GM21717 (cell line): ENCODE results near the gene SPOP.

Source experiments
- ATAC-seq: cut with Tn5 transposase; IDR thresholded peaks from one replicate; pipeline ENCODE4 v1.9.1; 2021; ENCODE audit warnings: mild to moderate bottlenecking, moderate library complexity; ENCODE audit not compliant: unreplicated experiment

Gene SPOP

DNA sequence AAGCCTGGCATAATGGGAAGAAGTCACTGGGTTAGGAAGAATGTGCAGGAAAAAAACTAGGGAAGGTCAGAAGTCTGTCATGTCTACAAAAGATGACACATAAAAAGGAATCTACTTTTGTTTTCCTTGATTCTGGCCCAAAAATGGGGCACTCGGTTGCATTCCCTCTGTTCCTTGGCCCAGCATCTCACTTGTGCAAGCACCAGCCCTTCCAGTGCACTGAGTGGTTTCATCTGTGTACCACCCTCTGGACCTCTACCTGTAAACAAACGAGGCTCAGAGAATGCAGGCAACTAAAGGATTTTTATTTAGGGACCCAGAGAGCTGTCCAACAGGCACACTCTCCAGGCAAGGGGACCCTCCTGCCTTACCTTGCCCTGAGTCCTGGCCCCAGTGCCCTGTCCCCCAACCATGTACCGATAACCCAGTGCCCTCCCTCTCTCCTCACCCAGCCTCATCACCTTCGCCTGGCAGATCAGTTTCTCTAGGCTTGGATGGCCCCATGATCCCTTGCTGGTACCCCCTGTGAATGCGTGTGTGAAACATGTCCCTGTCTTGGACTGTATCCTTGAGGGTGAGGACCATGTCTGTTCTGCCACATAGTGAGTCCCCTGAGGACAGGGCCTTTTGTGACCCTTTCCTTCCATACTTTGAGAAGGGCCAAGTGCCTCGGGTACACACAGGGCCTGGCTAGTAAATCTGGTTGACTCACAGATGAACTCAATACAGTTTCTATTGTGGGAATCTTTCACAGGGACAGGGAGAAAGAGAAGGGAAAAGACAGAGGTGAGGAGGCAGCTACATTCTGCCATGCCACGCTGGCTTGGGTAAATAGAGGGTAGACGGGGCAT, 88.9 kb downstream of the SPOP start:
- no peak for ATAC-seq

DNA sequence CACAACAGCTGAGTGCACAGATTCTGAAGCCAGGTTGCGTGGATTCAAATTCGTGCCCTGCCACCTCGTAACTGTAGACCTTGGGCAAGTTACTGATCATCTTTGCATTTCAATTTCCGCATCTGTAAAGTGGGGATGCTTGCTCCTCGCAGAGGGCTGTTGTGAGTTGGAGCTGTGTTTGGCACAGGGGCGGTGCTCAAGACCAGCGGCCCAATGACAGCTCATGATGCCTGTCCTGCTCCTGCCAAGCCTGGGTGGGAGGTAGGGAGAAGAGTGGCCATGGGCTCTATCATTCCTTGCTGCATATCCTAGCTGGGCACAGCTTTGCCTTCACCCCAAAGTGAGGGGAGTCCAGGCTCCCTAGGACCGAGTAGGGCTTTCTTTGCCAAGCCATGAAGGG, 89.6 kb downstream of the SPOP start:
- ATAC-seq: no peak

DNA sequence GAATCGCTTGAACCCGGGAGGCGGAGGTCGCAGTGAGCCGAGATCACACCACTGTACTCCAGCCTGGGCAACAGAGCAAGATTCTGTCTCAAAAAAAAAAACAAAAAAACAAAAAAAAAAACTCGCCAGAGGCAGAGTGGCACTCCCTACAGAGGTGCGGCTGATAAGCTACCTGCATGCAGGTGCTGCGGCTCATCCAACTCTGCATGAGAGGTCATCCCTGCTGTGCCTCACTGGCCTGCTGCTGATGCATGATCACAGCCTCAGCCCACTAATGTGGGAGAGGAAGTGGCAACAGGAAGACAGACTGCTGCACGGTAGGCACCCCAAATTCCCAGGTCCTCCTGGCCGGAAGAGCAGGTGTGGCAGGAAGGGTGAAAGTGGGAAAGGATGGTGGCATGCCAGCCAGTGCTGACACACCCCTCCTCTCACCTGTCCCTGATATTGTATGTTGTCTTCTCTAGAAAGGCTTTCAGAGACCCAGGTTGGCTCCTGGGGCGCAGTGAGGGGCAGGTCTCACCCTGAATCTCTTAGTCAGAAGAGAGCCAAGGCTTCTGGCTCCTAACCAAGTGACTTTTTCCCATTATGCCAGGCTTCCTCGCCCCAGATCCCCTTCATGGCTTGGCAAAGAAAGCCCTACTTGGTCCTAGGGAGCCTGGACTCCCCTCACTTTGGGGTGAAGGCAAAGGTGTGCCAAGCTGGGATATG, 90.4 kb downstream of the SPOP start:
- ATAC-seq: no peak

DNA sequence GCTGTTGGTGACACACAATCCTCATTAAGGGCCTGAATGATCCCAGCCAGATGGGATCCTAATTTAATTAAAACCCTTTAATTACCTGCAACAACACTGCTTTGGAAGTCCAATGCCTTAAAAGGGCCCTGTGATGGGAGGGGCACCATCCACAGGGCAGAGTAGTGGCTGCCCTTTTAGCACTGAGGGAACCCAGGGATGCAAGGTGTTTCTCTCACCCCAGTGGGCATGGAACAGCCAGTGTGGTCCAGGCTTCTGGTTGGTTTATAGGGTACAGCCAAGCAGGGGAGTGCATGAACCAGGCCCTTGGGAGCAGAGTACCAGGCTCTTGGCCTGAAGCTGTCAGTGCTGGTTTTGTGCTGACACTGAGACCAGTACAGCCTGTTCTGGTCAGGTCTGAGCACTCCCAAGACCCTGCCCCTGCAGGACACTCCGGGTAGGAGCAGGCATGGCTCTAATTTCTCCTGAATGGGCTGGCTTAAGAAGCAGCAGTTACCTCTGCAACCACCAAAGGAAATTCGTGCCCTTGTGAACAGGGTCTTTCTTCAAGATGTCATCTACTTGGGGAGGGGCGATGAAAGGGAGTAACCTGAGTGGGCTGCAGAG, 92.4 kb downstream of the SPOP start:
- ATAC-seq: no peak

DNA sequence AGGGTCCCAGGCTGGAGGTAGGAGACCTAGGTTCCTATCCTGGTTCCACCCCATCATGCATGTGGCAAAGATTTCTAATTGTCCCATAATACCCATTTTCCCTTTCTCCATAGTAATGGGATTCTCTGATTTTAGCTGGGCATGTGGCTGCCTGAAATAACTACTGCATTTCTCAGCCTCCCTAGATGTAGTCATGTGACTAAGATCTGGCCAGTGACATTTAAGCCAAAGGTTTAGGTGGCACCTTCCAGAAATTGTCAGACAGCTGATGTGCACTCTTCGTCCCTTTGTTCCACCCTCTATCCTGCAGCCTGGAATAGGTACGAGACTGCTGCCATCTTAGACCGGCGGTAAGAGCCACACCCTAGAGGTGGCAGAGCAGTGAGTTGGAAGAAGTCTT, 94.0 kb downstream of the SPOP start:
- no peak for ATAC-seq

DNA sequence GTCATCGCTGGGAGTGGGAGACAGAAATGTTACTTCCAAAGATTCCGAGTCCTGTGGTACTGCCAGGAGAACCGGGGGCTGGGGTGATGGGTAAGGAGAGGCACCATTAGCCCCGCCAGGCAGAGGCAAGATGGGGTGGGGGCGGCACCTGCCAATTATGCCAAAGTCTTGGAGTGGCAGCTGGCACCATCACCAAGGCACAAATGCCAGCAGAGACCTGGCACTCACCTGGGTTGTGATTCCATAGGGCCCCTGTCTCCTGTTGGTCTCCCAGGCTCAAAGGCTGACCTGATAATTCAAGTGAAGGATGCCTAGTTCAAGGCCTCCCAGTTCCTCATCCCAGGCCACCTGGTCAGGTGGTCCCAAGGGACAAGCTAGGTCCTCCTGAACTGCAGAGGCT, 94.7 kb downstream of the SPOP start:
- no peak for ATAC-seq

DNA sequence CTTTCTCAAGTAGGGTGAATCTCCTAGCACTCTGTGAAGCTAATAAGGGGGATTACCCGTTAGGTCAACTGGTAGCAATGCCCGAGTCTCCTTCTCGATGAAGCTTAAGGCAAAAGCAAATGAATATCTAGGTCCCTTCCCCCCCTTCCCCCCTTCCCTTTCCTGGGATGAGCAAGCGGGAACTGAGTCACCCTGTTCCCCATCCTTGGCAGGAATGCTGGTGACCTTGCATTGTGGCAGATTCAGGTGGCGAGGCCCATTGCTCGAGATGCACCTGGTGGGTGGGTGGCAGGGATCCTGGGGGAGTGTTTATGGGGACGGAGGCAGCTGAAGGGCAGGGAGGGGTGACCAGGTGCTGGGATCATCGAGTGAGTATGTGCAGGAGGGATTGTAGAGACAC, 95.1 kb downstream of the SPOP start:
- no peak for ATAC-seq

DNA sequence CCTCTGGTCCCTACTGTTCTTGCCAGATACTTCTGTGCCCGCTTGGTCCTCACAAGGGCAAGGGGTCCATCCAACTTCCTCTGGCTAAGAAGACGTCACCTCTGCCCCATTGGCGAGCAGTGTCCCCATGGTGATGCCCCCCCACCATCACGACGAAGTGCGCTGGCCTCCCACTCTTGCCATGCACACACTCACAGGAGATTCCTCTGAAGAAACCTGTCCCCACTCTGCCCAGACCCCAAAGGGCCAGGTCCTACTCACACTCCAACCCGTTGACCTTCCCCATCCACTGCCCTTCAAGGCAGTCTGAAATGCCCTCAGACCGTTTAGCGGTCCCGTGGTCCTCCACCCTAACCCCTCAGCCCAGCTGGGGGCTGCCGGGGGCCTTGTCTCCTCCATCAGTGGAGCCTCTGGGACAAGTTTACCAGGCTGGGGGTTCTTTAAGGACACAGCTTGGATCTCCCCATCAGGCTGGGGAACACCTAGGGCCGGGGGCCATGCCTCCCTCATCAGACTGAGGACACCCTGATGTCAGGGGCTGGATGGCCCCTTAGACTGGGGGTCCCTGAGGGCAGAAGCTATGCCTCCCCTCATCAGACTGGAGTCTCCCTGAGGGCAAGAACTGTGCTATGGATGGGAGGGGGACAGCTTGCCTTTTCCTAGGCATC, 95.7 kb downstream of the SPOP start:
- ATAC-seq: no peak

DNA sequence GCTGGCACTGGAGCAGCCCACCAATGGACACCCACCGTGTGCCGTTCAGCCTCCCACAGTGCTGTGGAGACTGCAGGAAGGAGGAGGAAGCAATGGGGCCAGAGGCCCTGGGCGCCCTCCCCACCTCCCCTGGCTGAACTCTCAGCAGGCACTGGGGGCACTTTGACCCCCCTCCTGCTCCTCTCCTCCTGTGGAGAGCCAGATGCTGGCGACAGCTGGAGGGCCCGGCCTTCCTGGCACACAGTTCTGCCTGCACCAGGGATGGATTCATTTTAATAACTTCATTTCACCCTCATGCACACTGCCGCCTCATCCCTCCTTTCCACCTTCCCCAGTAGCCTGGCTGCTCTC, 96.3 kb downstream of the SPOP start:
- no peak for ATAC-seq

DNA sequence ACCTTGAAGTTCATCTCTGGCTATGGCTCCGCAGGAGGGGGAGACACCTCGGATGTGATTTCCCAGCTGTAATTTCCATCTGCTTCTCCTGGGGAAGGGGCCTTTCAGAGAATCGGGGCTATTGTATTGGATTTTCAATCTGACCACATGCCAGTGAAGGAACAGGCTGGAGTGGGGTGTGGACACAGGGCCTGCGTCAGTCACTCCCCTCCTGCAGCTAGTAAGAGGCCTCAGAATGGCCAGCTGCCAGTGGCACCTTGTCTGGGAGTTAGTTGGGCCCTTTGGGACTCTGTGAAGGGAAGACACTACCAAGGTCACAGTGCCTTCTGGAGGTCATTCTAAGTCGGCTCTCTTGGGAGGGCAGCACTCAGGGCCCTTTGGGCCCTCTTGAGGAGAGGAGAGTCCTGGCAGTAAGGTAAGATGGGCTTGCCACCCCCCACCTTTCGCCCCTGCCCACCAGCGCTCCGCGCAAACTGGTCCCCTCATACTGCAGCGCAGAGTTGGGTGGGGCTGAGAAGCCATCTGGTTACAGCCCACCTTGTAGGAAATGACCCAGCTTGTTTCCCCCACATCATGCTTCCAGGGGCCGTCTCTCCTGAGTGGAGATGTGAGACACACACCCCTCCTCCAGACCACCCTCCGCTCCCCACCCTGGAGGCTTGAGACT, 96.8 kb downstream of the SPOP start:
- no peak for ATAC-seq

DNA sequence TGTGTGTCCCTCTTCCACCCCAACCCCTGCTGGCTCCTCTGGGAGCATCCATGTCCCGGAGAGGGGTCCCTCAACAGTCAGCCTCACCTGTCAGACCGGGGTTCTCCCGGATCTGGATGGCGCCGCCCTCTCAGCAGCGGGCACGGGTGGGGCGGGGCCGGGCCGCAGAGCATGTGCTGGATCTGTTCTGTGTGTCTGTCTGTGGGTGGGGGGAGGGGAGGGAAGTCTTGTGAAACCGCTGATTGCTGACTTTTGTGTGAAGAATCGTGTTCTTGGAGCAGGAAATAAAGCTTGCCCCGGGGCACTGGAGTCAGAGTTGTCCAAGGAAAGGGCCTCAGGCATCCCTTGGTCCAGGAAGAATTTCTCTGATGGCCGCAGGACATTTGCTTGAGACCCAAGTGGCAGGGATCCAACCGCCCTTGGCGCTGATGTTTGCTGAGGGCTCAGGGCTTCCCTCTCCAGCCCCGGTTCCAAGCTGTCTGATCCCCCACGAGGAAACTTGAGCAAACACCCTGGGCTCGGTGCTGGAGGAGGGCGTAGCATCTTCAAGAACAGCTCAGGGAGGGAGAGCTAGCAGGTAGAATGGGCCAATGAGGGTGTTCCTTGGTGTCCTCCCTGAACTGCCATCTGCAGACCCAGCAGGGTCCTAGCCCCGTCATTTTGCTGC, 97.7 kb downstream of the SPOP start:
- ATAC-seq: no peak

DNA sequence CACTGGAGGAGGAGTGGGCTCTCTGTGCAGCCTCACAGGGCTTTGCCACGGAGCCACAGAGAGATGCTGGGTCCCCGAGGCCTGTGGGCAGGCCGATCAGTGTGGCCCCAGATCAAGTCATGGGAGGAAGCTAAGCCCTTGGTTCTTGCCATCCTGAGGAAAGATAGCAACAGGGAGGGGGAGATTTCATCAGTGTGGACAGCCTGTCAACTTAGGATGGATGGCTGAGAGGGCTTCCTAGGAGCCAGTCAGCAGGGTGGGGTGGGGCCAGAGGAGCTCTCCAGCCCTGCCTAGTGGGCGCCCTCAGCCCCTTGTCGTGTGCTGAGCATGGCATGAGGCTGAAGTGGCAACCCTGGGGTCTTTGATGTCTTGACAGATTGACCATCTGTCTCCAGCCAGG, 98.4 kb downstream of the SPOP start:
- no peak for ATAC-seq

DNA sequence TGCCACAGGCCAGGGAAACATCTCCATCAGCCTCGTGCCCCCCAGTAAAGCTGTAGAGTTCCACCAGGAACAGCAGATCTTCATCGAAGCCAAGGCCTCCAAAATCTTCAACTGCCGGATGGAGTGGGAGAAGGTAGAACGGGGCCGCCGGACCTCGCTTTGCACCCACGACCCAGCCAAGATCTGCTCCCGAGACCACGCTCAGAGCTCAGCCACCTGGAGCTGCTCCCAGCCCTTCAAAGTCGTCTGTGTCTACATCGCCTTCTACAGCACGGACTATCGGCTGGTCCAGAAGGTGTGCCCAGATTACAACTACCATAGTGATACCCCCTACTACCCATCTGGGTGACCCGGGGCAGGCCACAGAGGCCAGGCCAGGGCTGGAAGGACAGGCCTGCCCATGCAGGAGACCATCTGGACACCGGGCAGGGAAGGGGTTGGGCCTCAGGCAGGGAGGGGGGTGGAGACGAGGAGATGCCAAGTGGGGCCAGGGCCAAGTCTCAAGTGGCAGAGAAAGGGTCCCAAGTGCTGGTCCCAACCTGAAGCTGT, 98.9 kb downstream of the SPOP start:
- ATAC-seq: no peak

DNA sequence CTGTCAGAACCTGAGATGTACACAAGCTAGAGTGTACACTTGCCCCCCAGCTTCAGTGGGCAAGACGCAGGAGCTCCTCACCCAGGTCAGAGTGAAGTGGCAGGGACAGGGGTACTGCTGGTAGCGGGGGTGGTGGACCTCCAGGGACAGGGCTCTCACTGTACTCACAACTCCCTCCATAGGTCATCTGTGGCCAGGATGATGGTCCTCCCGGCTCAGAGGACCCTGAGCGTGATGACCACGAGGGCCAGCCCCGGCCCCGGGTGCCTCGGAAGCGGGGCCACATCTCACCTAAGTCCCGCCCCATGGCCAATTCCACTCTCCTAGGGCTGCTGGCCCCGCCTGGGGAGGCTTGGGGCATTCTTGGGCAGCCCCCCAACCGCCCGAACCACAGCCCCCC, 99.5 kb downstream of the SPOP start:
- no peak for ATAC-seq

DNA sequence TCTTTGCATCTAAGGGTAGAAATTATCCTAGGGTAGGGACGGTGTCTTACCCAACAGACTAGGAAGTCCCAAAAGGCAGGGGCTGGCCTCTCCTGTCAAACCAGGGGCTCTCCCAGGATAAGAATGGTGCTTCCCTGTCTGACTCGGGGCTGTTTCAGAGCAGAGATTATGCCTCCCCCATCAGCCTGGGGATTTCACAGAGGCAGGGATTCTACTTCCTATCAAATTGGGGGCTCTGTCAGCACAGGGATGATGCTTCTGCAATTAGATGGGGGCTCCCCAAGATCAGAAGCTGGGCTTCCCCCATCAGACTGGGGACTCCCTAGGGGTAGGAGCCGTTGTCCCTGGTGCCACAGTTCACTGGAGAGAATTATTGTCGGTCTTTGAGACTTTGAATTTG, 99.9 kb downstream of the SPOP start:
- ATAC-seq: no peak

DNA sequence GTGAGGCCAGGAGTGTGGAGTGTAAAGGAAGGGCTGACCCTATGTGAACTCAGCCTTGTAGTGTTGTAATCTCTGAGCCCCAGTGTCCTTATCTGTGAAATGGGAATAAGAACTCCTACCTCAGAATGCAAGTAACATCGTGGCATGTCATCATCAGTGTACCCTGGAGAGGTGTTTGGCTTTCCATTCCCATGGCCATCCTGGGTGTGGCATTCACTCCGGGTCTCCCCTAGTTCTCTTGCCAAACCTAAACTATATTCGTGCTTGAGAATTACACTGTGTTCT, 100.3 kb downstream of the SPOP start:
- no peak for ATAC-seq

DNA sequence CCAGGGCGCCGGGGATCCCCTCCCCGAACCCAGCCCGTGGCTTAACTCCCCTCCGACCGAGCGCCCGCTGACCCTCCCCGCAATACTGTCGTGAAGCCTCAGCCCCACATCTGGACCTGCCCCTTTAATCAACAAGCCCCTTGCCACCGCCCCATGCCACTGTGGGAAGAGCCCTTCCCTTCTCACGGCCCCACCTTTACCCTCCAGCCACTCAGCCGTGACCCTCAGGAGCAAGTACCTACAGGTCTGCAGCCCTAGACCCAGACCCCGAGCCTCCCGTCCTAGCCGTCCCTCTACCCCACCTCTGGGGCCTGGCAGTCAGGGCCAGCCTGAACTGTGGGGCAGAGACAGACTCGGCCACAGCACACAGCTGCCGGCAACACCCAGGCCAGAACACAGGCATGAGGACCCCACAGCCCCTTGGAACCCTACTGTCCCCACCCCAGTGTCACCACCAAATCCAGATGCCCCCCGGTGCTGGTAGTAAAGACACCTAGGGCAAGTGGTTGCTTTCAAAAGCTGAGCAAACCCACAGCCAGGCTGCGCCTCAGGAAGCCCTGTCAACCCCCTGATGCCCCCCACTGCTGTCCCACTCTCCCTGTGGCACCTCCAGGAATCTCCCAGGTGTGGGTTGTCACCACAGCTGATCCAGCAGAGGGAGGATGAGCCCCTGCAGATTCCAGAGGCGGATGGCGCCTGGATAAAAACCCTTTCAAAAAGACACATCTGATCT, 100.8 kb downstream of the SPOP start:
- ATAC-seq: no peak

DNA sequence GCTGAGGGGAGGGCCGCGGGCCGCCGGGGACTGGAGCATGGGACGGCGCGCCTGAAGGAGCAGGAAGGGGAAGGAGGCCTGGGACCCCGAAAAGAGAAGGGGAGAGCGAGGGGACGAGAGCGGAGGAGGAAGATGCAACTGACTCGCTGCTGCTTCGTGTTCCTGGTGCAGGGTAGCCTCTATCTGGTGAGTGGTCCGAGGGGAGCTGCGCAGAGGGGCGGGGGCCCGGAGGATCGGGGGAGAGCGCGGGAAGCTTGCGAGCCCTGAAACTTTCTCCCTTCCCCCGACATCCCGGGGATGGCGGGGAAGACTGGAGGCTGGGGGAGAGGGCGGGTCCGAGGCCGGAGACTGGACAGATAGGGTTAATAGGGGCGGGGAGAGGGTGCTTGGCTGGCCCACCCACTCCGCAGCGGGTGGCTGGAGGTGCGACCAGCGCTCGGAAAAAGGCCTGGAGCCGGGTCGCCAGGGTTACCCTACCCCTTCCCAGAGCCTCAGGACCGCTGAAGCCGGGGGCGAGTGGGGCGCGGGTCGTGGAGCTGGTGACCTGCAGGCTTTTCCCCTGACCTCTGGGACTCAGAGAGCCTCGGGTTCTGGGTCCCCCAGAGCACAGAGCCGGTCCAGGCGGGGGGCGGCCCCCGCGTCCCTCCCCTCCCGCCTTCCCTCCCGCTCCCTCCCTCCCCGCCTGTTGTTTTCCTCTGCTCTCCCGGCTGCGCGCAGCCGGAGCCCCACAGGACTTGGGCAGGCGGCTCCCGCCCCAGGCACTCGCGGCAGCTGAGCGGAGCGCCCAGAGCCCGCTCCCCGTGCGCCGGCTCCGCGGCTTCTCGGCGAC, 101.6 kb downstream of the SPOP start:
- ATAC-seq: no peak

DNA sequence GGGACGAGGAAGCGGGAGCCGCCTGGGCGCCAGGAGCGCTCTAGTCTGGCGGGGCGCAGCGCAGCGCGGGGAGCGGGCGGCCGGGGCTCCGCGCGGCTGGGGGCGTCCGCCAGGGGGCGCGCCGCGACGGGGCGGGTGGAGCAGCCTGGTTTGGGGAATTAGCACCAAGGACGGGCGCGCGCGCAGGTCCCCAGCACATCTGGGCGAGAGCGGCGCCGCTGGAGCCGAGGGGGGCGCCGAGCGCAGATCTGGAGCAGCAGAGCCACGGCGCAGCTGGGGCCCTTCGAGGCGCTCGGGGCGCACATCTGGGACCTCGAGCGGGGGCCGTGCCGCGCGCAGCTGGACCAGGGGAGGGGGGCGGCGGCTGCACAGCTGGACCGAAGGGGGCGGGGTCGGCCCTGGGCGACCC, 102.2 kb downstream of the SPOP start, which contains the start of gene NXPH3:
NXPH3 (plus strand) TSS at position 193 of the 409 bp plus-strand sequence. CDS start 349 bp downstream, outside the sequence.
- ATAC-seq: no peak
